Rectal smooth muscle tissue (tissue), 1 donor: Measurements from ENCODE around the gene ITGBL1.

Experiments
- H3K27ac ChIP-seq: one replicate; pipeline ENCODE4 v1.7.0; 2013; ENCODE audit warnings: low read depth, low read length, inconsistent platforms
- H3K27me3 ChIP-seq: one replicate; pipeline ENCODE4 v1.7.0; 2013; ENCODE audit warnings: low read length; ENCODE audit not compliant: control insufficient read depth, insufficient read depth
- H3K36me3 ChIP-seq: one replicate; pipeline ENCODE4 v1.7.0; 2013; ENCODE audit warnings: low read length; ENCODE audit not compliant: control insufficient read depth, insufficient read depth
- H3K4me1 ChIP-seq: one replicate; pipeline ENCODE4 v1.7.0; 2013; ENCODE audit warnings: low read length; ENCODE audit not compliant: control insufficient read depth, insufficient read depth
- H3K4me3 ChIP-seq: one replicate; pipeline ENCODE4 v1.7.0; 2013; ENCODE audit warnings: low read length
- H3K9ac ChIP-seq: one replicate; pipeline ENCODE4 v1.7.0; 2013; ENCODE audit warnings: low read length

ITGBL1 gene

GRCh38 chr13:101590479-101590878 lies 138.0 kb downstream of the ITGBL1 start:
- no peak overlapping the region for H3K9ac ChIP-seq
- no peaks in the 10 kb centered on the region for H3K4me1 ChIP-seq
- no peaks in the 10 kb centered on the region for H3K27me3 ChIP-seq
- H3K4me3 ChIP-seq = no peak overlapping the region
- H3K36me3 ChIP-seq = no peaks in the 10 kb centered on the region
- H3K27ac ChIP-seq = no peak overlapping the region

GRCh38 chr13:101594936-101595335 lies 142.5 kb downstream of the ITGBL1 start:
- H3K27ac ChIP-seq = no peak overlapping the region
- no peaks in the 10 kb centered on the region for H3K36me3 ChIP-seq
- no peak overlapping the region for H3K9ac ChIP-seq
- H3K27me3 ChIP-seq = no peaks in the 10 kb centered on the region
- no peak overlapping the region for H3K4me3 ChIP-seq
- H3K4me1 ChIP-seq = no peaks in the 10 kb centered on the region

DNA sequence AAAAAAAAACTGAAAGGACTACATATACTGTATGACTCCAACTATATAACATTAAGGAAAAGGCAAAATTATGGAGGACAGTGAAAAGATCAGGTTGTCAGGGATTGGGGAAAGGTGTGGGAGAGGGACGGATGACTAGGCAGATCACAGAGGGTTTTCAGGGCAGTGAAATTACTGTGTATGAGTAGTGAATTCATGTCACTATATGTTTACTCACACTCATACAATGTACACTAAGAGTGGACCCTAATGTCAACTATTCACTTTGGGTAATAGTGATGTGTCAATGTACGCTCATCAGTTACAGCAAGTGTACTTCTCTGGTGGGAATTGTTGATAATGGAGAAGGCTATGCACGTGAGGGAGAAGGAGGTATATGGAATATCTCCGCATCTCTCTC lies 144.3 kb downstream of the ITGBL1 start:
- no peaks in the 10 kb centered on the region for H3K4me1 ChIP-seq
- no peaks in the 10 kb centered on the region for H3K36me3 ChIP-seq
- no peak overlapping the region for H3K9ac ChIP-seq
- no peaks in the 10 kb centered on the region for H3K27me3 ChIP-seq
- H3K4me3 ChIP-seq = no peak overlapping the region
- no peak overlapping the region for H3K27ac ChIP-seq

- no peak overlapping the region for H3K27ac ChIP-seq
- no peaks in the 10 kb centered on the region for H3K36me3 ChIP-seq
- no peak overlapping the region for H3K9ac ChIP-seq
- H3K4me3 ChIP-seq = no peak overlapping the region
- H3K4me1 ChIP-seq = no peaks in the 10 kb centered on the region
- H3K27me3 ChIP-seq = no peaks in the 10 kb centered on the region
Observed at GRCh38 chr13:101611491-101612475, 159.3 kb downstream of the ITGBL1 start.

GRCh38 chr13:101612735-101613134 lies 160.3 kb downstream of the ITGBL1 start:
- H3K27me3 ChIP-seq = no peaks in the 10 kb centered on the region
- no peaks in the 10 kb centered on the region for H3K4me1 ChIP-seq
- H3K9ac ChIP-seq = no peak overlapping the region
- no peak overlapping the region for H3K4me3 ChIP-seq
- no peak overlapping the region for H3K27ac ChIP-seq
- H3K36me3 ChIP-seq = no peaks in the 10 kb centered on the region

DNA sequence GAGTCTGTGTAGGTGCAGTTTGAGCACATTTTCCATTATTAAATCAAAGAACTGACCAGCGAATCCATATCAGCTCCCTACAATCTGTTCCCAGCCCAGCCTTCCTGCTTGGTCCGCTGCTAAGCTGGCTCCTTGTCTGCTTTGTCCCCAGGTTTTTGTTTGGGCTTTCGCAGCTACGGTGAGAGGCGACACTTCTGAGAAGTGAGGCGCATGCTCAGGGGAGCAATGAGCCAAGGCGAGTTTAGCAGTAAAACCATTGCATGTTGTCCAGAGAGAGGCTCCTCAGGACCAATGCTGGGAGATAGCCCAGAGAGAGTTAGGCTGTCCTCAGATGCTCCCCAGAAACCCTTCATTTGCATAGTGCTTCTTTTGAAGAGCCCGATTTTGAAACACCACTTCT lies 162.0 kb downstream of the ITGBL1 start:
- Histone ChIP-seq H3K27me3 (no peaks in the 10 kb centered on the region), H3K4me1 (no peaks in the 10 kb centered on the region), H3K36me3 (no peaks in the 10 kb centered on the region), H3K4me3 (no peak overlapping the region), H3K9ac (no peak overlapping the region), H3K27ac (no peak overlapping the region)

DNA sequence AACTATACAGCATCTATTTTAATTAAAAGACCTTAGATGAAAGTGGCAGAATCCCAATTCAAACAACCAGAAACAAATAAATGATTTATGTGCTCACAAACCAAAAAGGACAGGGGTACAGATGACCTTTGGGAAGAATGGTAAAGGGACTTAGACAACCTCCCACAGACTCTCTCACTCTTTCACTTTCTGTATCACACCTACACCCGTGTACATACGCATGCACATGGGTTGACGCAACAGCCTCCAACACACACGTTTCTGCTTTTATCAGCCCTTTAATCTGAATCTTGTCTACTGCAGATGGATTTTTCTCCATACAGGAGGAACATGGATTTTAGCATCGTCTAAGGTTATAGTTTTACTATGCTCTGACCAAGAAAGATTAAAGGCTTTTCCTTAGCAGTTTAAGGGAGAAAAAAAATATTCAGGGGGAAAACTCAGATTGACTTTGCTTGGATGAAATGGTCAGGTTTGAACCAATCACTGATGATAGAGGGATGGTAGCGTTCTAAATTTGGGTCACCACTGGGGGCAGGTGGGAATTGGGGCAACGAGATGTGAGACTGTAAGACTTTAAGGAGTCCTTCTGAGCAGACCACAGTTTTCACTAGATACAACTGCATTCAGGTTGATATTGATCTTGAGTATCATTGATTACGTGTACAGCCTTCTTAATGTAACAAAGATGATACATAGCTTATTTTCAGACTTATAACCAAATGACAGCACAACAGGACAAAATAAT lies 166.1 kb downstream of the ITGBL1 start:
- H3K4me3 ChIP-seq = no peak overlapping the region

DNA sequence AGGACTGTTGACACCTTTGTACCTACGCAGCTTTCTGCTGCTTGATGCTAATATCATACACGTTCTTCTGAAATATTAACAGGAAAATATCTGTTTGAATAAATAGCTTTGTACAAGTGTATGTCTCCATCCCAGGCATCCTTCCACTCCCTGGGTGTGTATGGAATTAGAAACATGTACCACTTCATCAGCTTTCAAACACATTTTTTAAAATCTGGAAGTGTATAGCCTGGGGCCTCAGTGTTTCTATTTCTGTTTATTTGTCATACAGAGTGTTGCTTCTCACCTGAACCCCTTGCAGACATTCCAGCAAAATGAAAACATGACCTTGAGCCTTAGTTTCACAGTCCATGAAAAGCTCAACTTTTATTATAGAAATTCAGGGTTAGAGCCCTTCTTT lies 168.6 kb downstream of the ITGBL1 start:
- Histone ChIP-seq H3K9ac (no peak overlapping the region), H3K27me3 (no peaks in the 10 kb centered on the region), H3K27ac (no peak overlapping the region)

More for the DNA sequence above, 166.1 kb downstream of the ITGBL1 start:
- Histone ChIP-seq H3K27ac (no peak overlapping the region), H3K36me3 (no peaks in the 10 kb centered on the region), H3K9ac (no peak overlapping the region), H3K4me1 (peaks cover under 1% of the 10 kb centered on the region), H3K27me3 (no peaks in the 10 kb centered on the region)

DNA sequence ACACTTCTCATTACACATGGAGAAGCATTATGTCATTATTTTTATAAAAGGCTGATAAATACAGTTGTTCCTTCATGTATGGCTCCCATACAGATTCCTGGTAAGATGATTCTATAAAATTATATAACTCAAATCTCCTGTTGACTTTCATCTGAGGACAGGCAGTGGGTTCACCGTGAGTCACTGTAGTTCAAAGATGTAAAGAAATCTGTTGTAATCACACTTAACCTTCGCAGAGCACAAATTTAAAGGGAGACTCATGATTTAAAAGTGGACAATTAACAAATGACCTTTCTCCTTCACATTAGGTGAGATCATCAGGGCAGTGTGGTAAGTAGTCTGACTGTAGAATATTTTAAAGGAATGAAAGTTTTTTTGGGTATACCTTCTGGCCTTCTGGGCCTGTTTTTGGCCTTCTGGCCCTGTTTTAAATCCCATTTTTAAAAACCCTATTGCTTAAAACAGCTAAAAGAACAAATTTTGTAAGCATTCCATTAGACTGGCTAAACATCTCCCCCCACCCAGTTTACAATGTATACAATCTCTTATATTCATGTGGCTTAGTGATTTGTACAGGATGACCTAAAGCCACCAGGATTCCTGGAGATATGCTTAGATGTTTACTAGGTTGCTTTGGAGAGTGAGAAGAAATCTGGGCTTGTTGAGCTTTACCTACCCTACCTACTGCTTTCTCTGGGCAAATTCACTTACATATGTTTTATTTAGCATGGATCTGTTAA lies 171.2 kb downstream of the ITGBL1 start:
- no peak overlapping the region for H3K4me3 ChIP-seq

More for the DNA sequence above, 168.6 kb downstream of the ITGBL1 start:
- Histone ChIP-seq H3K4me1 (peaks cover 2% of the 10 kb centered on the region), H3K4me3 (no peak overlapping the region), H3K36me3 (no peaks in the 10 kb centered on the region)

DNA sequence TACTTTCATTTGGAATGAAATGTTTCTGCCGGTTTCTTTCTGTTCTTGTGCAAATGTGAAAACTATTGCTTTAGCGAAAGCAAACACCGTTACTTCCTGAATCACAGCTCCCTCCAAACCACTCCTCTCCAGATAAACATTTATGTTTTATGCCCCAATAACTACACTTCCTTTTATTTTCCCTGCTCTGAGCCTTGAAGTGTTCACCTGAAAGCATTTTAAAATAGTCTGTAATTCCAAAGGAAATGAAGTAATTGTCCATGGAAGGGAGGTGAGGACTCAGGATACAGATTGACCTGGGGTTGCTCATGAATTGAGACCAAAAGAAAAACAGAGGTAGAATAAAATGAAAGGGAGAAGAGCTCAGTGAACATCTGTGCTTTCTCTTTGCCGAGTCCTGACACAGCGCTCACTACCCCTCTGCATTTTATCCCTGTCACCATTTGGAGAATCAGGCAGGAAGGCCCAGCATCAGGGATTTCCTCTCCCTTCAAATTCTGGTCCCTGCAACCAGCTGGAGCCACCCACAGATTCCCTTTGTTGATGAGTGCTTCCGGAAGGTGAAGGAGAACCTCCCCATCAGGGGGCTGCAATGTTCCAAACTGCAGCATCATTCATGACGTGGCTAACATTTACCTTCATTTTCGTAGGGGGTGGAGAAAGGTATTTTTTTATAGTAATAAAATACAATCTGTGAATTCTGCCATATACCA lies 171.9 kb downstream of the ITGBL1 start:
- H3K4me1 ChIP-seq = peaks cover 2% of the 10 kb centered on the region
- H3K4me3 ChIP-seq = no peak overlapping the region
- no peaks in the 10 kb centered on the region for H3K36me3 ChIP-seq
- H3K27me3 ChIP-seq = no peaks in the 10 kb centered on the region
- no peak overlapping the region for H3K9ac ChIP-seq
- no peak overlapping the region for H3K27ac ChIP-seq

More for the DNA sequence above, 171.2 kb downstream of the ITGBL1 start:
- Histone ChIP-seq H3K4me1 (peaks cover 2% of the 10 kb centered on the region), H3K27me3 (no peaks in the 10 kb centered on the region), H3K27ac (no peak overlapping the region), H3K36me3 (no peaks in the 10 kb centered on the region), H3K9ac (no peak overlapping the region)

GRCh38 chr13:101624981-101625380 lies 172.5 kb downstream of the ITGBL1 start:
- peaks cover 2% of the 10 kb centered on the region for H3K4me1 ChIP-seq

More at GRCh38 chr13:101624981-101625380, 172.5 kb downstream of the ITGBL1 start:
- Histone ChIP-seq H3K9ac (no peak overlapping the region), H3K36me3 (no peaks in the 10 kb centered on the region), H3K27ac (no peak overlapping the region), H3K27me3 (no peaks in the 10 kb centered on the region), H3K4me3 (no peak overlapping the region)
